GM13976 (cell line): ENCODE measurements around the gene MISP.

Experiments
- DNase-seq: peaks from one replicate; pipeline ENCODE4 v3.0.0; 2012; ENCODE audit warnings: low spot score
- in situ Hi-C: fragments of 300-500 bp; cut with MboI; formaldehyde crosslinking; loops from one replicate; pipeline ENCODE4 v1.12.0; 2022; ENCODE audit warnings: low sequenced_read_pairs, mixed read lengths, inconsistent platforms; ENCODE audit not compliant: unreplicated experiment
- TF ChIP-seq, protein P1 (sequence below): IDR thresholded peaks from 2 replicates; pipeline ENCODE4 v1.5.1; 2012; ENCODE audit warnings: borderline replicate concordance, mild to moderate bottlenecking; ENCODE audit not compliant: insufficient read depth; ENCODE audit errors: extremely low read depth, missing control alignments, control extremely low read depth

The MISP gene

DNA sequence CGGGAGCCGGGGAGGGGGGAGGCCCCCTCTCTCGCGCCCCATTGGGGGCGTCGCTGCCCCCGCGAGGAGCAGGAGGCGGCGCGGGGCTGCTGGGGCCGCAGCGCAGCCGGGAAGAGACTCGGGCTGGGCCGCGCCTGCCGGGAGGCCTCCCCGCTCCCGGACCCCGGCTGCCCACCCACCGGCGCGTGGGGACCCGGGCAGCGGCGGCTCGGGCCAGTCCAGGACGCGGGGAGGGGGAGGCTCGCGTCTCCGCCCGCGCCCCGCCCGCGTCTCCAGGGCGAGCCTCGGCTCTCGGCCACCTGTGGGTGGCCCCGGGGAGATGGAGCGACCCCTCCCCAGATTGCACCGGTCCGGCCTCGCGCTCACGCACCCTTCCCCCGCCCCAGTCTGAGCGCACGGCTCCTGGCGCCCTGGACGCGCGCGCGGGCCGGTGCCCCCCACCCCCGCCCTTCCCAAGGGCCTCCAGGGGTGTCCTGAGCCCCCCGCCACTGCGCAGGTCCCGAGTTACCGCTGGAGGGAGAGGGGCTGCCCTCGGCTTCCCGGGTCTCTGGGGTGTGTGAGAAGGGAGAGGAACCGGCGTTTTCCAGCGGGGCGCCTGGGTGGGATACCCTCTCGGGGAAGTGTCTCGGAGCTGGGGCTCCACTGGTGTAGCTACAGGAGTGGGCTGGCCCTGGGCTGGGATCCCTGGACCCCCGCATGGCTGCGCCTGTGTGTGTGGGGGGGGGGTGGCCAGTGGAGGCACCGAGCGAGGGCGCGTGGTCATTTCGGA lies 41.5 kb upstream of the MISP start:
- TF ChIP-seq, protein P1, sequence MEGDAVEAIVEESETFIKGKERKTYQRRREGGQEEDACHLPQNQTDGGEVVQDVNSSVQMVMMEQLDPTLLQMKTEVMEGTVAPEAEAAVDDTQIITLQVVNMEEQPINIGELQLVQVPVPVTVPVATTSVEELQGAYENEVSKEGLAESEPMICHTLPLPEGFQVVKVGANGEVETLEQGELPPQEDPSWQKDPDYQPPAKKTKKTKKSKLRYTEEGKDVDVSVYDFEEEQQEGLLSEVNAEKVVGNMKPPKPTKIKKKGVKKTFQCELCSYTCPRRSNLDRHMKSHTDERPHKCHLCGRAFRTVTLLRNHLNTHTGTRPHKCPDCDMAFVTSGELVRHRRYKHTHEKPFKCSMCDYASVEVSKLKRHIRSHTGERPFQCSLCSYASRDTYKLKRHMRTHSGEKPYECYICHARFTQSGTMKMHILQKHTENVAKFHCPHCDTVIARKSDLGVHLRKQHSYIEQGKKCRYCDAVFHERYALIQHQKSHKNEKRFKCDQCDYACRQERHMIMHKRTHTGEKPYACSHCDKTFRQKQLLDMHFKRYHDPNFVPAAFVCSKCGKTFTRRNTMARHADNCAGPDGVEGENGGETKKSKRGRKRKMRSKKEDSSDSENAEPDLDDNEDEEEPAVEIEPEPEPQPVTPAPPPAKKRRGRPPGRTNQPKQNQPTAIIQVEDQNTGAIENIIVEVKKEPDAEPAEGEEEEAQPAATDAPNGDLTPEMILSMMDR, result no peak
- no peak for DNase-seq
- in situ Hi-C loops, result no loop called here

GRCh38 chr19:709965-710571 lies 40.8 kb upstream of the MISP start:
- in situ Hi-C loops, result no loop called here
- TF ChIP-seq, protein P1, result no peak
- no peak for DNase-seq

DNA sequence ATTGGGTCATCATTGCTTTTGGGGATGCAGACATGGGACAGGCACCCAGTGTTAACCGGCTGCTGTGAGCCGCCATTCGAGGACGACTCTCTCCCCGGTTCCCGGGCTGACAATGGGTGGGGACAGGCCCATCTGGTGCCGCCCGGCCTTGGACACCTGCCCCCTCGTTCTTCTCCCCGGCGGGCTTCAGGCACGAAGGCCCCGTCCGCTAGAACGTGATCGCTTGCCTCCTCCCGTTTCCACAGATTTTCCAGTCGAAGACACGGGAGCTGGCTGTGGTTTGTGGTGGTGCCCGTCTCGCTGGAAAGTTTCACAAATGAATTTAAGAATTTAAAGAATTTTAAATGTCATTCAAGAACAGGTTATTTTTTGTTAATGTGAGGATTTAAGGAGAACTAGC lies 40.1 kb upstream of the MISP start:
- DNase-seq, result no peak
- in situ Hi-C loops, result no loop called here
- TF ChIP-seq, protein P1, result no peak

DNA sequence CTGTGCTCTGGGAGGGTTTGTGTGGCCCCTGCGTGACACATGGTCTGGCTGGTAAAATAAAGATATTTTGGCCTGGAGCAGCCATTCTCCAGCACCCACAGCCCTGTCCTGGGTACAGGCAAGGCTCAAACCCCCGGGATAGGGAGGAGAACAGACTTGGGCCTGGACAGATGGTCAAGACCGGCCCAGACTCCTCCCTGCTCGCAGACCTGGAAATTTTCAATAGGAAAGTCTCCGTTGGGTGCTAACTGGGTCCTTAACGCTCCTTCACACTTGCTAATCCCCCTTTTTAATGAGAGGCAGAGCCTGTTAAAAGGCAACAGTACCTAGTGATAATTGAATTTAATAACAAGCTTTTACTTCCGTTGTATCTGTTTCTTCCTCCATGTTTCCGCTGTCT lies 39.7 kb upstream of the MISP start:
- TF ChIP-seq, protein P1, result no peak
- in situ Hi-C loops, result no loop called here
- no peak for DNase-seq

DNA sequence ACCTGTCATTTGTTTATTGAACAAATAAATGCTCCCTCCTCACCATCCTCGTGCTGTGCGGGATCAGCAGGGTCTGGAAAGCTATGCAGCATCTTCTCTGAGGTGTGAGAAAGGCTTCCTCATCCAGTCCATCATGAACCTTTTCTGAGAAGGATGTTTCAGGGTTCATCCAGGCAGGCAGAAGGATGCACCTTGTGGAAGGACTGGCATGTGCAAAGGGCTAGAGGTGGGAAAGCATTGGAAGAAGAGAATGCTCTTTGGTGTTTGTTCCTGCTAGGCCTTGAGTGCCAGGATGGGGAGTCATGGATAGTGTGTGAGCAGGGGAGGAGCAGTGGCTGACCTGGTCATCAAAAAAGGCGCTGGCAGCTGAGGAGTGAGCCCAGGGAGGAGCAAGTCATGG lies 35.6 kb upstream of the MISP start:
- in situ Hi-C loops, result no loop called here
- DNase-seq, result no peak
- TF ChIP-seq, protein P1, result no peak

DNA sequence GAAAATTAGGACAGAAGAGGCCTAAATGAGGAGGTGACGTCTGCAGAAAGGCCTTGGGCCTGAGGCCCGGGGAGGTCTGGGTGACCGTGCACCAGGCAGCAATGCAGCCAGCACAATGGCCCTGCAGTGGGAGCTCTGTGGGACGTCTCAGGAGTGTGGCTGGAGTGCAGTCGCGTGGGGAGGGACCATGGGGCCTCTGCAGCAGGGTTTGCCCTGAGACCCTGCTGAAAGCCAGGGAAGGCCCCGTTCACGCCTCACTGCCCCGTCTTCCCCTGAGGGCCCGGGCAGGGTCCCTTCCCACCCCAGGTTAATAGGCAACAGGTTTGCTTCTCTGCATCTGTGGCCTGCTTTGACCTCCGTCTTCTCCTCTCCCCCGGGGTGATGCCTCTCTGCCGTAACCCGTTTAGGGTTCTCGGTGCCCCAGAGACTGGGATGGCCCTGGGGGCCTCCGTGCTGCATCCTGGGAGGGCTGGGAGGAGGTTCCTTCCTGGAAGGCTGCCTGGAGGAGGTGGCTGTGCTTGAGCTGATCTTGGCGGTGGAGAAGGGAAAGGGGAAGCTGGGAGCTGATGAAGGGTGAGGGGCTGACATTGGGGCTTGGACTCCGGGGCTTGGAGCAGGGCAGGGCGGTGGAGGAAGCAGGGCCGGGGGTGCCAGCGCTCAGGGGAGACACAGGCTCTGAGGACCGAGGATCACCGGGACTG lies 32.5 kb upstream of the MISP start:
- TF ChIP-seq, protein P1, result no peak
- in situ Hi-C loops, result no loop called here
- no peak for DNase-seq
